ENCODE results near the gene PCK2. TPM values are rescaled to one million over a fixed set of nuclear protein-coding genes. Genes with fewer than 3 reads are reported as not detected.

The PCK2 gene
- total RNA-seq, 1 donor from 2014 or later = 7.6 TPM

GRCh38 chr14:24060984-24061913 is 32.9 kb upstream of the PCK2 start:
- DNase-seq (ENCODE audit: low read depth in 2 of 2) = no peak

- no peak for DNase-seq (ENCODE audit: low read depth in 2 of 2)
Observed at GRCh38 chr14:24062216-24062980, 31.7 kb upstream of the PCK2 start.

GRCh38 chr14:24063263-24063836 is 30.8 kb upstream of the PCK2 start:
- no peak for DNase-seq (ENCODE audit: low read depth in 2 of 2)

GRCh38 chr14:24064091-24064795 is 29.9 kb upstream of the PCK2 start:
- no peak for DNase-seq (ENCODE audit: low read depth in 2 of 2)

GRCh38 chr14:24064856-24065255 is 29.3 kb upstream of the PCK2 start:
- DNase-seq (ENCODE audit: low read depth in 2 of 2) = no peak

GRCh38 chr14:24065408-24065807 is 28.7 kb upstream of the PCK2 start:
- no peak for DNase-seq (ENCODE audit: low read depth in 2 of 2)

GRCh38 chr14:24066496-24067132 is 27.5 kb upstream of the PCK2 start:
- no peak for DNase-seq (ENCODE audit: low read depth in 2 of 2)

GRCh38 chr14:24067133-24068082 is 26.7 kb upstream of the PCK2 start:
- no peak for DNase-seq (ENCODE audit: low read depth in 2 of 2)

- DNase-seq (ENCODE audit: low read depth in 2 of 2) = no peak
Observed at GRCh38 chr14:24068711-24069410, 25.2 kb upstream of the PCK2 start.

- no peak for DNase-seq (ENCODE audit: low read depth in 2 of 2)
Observed at GRCh38 chr14:24069411-24069735, 24.7 kb upstream of the PCK2 start.

GRCh38 chr14:24070285-24071143 is 23.6 kb upstream of the PCK2 start:
- no peak for DNase-seq (ENCODE audit: low read depth in 2 of 2)

- DNase-seq (ENCODE audit: low read depth in 2 of 2) = no peak
Observed at GRCh38 chr14:24071144-24071697, 22.9 kb upstream of the PCK2 start, which contains the start of gene CPNE6. Gene CPNE6 (plus strand): TSS chr14:24071562. CDS start chr14:24072937, 1,375 bp downstream.

GRCh38 chr14:24071836-24072430 is 22.2 kb upstream of the PCK2 start:
- DNase-seq (ENCODE audit: low read depth in 2 of 2) = no peak

GRCh38 chr14:24072436-24072835 is 21.7 kb upstream of the PCK2 start:
- no peak for DNase-seq (ENCODE audit: low read depth in 2 of 2)

GRCh38 chr14:24072881-24073877 is 20.9 kb upstream of the PCK2 start:
- DNase-seq (ENCODE audit: low read depth in 2 of 2) = no peak
